Astrocyte of the spinal cord (primary cell): ENCODE results near the gene BCAS4.

Experiments
- DNase-seq: peaks from one replicate; pipeline ENCODE4 v3.0.0; 2011; ENCODE audit warnings: low read depth, low spot score
- H3K4me3 ChIP-seq: 2 replicates; pipeline ENCODE4 v1.5.1; 2011; ENCODE audit warnings: low read depth, mild to moderate bottlenecking, low read length, moderate library complexity
- in situ Hi-C: cut with HindIII; loops from 2 replicates; pipeline ENCODE4 v1.10.0; 2017; ENCODE audit warnings: low sequenced_read_pairs
- TF ChIP-seq, protein P1 (sequence below): IDR thresholded peaks from 2 replicates; pipeline ENCODE4 v1.5.1; 2012; ENCODE audit warnings: low read depth, mild to moderate bottlenecking, low read length, inconsistent platforms

Gene BCAS4

DNA sequence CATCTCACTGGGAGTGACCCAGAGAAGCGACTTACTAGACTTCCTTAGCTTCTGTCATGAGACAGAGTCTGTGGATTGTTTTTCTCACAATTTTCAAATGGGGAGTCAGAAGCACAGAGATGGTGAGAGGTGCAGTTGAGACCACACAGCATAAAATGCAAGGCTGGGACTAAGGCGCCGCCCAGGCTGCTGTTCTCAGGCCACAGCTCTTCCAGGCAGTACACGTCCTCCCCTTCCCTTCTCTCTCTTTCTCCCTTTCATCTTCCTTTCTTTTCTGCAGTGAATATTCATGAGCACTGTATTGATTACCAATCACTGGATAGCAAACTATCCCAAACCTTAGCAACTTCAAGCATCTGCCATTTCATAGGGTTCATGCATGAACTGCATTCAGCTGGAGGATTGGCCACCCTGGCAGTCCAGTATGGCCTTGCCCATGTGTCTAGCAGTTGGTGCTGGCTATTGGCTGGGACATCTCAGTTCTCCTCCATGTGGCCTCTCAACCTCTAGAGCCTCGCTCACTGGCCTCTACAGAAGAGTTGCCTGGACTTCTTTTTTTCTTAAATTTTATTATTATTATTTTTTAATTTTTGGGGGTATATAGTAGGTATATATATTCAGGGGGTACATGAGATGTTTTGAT is 11.4 kb downstream of the BCAS4 start:
- DNase-seq, result no peak
- TF ChIP-seq, protein P1, sequence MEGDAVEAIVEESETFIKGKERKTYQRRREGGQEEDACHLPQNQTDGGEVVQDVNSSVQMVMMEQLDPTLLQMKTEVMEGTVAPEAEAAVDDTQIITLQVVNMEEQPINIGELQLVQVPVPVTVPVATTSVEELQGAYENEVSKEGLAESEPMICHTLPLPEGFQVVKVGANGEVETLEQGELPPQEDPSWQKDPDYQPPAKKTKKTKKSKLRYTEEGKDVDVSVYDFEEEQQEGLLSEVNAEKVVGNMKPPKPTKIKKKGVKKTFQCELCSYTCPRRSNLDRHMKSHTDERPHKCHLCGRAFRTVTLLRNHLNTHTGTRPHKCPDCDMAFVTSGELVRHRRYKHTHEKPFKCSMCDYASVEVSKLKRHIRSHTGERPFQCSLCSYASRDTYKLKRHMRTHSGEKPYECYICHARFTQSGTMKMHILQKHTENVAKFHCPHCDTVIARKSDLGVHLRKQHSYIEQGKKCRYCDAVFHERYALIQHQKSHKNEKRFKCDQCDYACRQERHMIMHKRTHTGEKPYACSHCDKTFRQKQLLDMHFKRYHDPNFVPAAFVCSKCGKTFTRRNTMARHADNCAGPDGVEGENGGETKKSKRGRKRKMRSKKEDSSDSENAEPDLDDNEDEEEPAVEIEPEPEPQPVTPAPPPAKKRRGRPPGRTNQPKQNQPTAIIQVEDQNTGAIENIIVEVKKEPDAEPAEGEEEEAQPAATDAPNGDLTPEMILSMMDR, result no peak
- in situ Hi-C loops, result no loop called here
- no peak overlapping the region for H3K4me3 ChIP-seq

DNA sequence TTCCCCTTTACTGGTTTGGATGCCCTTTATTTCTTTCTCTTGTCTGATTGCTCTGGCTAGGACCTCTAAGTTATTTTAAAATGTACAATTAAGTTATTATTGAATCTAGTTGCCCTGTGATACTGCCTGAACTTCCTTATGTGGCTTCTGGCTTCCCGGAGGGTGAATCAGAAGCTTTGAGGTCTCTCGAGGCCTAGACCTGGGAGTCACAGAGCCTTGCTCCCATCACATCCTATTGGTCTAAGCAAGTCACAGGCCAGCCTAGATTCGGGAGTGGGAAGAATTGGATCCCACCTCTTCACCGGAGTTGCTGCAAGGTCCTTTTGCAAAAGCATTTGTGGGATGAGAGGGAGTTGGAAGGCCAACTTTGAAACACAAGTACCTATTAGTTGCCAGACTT is 15.2 kb downstream of the BCAS4 start:
- no peak for DNase-seq
- TF ChIP-seq, protein P1, result no peak
- in situ Hi-C loops, result no loop called here
- no peak overlapping the region for H3K4me3 ChIP-seq

DNA sequence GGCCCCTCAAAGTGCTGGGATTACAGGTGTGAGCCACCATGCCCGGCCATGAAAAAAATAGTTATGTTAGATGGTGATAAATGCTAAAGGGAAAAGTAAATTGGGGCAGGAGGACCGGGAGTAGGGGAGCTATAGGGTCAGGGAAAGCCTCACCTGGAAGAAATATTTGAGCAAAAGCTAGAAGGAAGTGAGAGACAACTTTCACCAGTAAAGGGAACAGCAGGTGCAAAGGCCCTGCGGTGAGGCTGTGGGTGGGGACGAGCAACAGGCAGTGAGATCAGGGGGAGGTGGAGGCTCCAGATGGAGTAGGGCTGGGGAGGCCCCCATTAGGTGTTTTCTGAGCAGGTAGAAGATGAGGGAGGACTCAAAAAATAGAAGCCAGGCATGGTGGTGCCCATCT is 16.0 kb downstream of the BCAS4 start:
- TF ChIP-seq, protein P1, result no peak
- no peak for DNase-seq
- in situ Hi-C loops, result no loop called here
- no peak overlapping the region for H3K4me3 ChIP-seq

DNA sequence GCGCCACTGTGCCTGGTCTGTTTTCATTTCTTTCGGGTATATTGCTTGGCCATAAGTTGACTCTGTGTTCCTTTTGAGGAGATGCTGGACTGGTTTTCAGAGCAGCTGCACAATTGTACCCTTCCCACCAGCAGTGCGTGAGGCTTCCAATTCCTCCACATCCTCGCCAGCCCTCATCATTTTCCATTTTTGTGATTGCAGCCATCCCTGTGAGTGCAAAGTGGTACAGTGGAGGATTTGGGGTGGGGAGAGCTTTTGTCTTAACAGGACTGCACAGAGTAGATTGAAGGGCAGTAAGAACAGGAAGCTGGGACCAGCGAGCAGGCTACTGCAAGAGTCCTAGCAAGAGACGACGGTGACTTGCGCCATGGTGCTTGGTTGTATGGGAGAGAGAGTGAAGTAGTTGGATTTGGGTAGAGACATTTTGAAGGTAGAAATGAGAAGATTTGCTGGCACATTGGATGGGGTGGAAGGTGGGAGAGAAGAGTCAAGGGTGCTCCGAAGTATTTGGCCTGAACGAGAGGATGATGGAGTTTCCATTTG is 18.3 kb downstream of the BCAS4 start:
- in situ Hi-C loops, result no loop called here
- no peak overlapping the region for H3K4me3 ChIP-seq
- TF ChIP-seq, protein P1, result no peak

DNA sequence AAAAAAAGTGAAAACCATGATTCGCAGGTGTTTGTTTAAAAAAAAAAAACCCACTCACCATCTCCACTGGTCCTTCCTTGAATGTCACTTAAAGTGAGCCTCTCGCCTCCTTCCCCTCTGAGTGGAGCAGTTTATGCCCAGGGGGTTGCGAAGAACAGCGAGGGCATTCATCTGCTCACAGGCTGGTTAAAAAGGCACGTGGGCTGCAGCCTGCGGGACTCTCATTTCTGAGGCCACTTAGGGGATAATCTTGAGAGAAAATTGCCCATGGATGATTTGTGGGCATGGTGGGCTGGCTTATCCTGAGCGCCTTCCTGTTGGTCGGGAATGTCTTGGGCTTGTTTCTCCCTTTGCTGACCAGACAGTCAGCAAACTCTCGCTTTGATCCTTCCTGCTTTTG is 18.9 kb downstream of the BCAS4 start:
- DNase-seq, result no peak
- H3K4me3 ChIP-seq, result no peak overlapping the region
- TF ChIP-seq, protein P1, result no peak
- in situ Hi-C loops, result no loop called here

More for the DNA sequence above, 18.3 kb downstream of the BCAS4 start:
- no peak for DNase-seq

DNA sequence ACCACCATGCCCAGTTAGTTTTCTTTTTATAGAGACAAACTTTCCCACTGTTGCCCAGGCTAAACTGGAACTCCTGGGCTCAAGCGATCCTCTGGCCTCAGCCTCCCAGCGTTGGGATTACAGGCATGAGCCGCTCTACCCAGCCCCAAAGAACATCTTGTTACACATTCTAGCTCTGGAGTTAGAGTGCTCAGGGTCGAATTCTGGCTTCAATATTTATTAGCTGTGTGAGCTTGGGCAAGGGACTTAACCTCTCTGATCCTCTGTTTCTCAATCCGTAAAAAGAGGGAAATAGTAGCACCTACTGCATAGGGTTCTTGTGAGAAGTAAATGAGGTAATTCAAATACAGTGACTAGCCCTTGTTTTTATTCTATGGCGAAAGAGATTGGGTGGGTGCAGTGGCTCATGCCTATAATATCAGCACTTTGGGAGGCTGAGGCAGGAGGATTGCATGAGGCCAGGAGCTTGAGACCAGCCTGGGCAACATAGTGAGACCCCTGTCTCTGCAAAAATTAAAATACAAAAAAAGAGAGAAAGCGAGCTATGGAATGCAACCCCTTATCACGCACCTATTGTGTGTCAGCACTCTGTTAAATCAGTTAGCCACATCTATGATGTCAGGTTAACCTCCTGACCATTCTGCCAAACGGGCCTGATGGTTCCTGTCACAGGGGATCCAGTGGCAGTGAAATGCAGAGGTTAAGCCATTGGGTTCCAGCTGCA is 19.7 kb downstream of the BCAS4 start:
- TF ChIP-seq, protein P1, result no peak
- in situ Hi-C loops, result no loop called here
- no peak overlapping the region for H3K4me3 ChIP-seq
- no peak for DNase-seq
